HG03460 (cell line): ENCODE measurements around the gene HIBADH.

Experiments used
- ATAC-seq: cut with Tn5 transposase; IDR thresholded peaks from one replicate; pipeline ENCODE4 v1.9.1; 2021; ENCODE audit not compliant: unreplicated experiment

HIBADH gene

DNA sequence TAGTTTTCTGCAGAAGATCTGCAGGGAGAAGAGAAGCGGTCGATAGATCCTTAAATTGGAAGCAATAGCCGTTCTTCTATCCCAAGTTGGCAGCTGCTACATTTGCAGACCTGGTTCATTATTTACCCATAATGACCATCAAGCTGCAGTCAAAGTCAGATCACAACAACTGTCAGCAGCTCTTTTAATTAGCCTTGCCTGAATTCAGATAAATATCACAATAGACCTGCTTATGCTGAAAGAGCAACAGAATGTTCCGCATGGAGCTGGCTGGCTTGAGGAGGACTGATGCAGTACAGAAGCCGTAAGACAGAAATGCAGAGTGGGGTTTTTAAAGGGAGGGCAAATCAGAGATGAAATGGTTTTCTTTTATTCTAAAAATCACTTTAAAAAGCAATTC lies 109.4 kb downstream of the HIBADH start:
- no peak for ATAC-seq

DNA sequence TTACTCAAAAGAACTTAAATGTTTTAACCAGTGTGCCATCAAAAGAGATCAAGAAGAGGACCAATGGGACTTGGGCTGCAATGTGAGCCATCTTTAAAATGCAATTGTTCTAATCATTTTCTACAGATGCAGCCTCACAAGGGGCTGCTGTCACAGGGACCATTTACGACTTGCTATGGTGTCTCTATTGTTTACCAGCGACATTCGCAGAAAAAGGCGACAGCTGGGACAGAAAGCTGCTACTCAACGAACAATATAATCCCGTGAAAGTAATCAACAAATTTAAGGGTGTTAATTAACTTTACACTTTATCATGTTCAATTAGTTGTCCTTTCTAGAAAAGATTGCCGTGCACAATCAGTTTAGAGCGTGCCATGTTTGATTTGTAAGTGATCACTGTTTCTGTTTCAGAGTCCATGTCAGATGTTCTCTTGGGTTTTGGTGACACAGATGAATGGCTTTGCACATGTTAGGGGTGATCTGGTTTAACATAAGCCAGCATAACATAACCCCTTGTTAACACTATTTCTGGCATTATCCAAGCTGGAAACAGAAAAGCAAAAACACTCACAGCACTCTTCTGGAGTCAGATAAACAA lies 110.8 kb downstream of the HIBADH start:
- ATAC-seq: no peak

GRCh38 chr7:27549606-27550005 lies 113.1 kb downstream of the HIBADH start:
- ATAC-seq: no peak

GRCh38 chr7:27548304-27548703 lies 114.4 kb downstream of the HIBADH start:
- ATAC-seq: no peak

- no peak for ATAC-seq
Observed at GRCh38 chr7:27547401-27547800, 115.3 kb downstream of the HIBADH start.

DNA sequence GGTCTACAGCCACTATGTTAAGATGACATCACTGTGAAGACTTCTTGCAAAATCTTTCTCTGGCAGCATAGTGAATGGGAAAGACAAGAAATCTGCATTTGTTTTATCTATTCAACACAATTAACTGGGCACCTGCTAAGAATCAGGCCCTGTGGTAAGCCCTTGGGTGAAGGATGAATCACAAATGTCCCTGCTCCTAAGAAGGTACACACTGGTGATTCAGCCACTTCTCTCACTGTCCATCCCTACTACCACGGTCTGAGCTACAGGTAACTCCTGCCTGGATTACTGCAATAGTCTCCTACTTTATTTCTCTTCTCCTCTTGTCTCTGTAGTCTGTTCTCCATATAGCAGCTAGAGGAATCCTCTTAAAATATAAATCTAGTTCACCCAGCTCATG lies 116.1 kb downstream of the HIBADH start:
- ATAC-seq: no peak

- ATAC-seq: no peak
Observed at GRCh38 chr7:27535795-27536194, 126.9 kb downstream of the HIBADH start.

- ATAC-seq: no peak
Observed at GRCh38 chr7:27533652-27534081, 129.0 kb downstream of the HIBADH start.

DNA sequence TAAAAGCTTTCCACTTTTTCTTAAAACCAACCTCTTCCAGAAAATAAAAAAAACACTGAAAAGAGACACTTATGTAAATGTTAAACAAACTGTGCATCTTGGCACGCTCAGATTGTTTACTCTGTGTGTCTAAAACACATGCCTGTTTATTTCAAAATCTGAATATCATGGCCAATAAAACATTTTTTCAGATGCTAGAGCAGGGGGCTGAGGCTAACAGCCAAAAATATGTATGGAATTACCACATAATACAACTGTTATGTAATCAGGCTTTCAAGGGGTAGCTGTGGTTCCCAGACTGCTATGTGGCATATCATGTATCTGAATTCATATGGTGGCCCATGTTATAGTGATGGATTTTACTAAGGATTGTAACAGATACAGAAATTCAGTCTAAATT lies 130.4 kb downstream of the HIBADH start:
- no peak for ATAC-seq

DNA sequence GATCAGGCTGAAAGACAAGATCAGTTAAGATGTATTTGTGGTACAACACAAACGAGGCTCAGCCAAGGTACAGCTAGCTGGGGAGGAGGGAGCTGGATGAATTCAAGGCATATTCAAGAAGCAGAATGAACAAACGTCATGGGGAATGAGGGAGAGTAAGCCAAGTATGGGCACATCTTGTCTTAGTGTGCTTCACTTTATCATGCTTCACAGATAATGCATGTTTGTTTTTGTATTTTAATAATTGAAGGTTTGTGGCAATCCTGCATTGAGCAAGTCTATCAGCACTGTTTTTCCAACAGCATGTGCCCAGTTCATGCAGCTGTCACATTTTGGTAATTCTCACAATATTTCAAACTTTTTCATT lies 135.4 kb downstream of the HIBADH start:
- no peak for ATAC-seq

DNA sequence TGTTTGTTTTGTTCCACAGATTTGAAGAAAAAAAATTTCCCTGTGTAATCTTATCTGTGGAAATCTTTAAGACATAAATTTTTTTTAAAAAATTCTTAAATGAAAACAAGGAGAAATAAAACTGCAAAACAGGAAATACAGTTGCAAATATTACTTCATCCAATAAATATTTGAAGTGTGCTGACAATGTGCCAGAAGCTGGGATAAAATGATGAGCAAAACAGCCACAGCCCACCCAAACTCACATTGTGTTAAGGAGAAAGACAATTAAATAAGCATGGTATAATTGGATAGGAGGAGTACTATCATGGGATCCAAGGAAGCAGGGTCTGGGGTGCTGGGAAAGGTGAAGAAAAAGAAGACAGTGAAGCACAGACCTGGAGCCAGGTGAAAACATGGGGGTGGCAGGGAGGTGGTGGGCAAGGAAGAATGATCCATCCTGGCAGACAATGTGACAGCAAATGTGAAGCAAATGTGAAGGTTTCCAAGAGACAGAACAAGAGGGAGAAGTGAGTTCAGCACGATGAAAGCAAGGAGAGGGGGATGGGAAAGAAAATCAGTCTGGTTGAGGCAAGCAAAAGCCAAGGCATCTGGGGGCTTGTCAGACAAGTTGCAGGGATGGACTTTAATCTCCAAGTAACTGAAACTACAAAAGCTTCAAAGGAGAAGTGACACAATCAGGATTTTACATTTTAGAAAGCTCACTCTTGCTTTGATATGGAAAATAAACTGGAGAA lies 135.9 kb downstream of the HIBADH start:
- no peak for ATAC-seq

GRCh38 chr7:27526131-27526530 lies 136.6 kb downstream of the HIBADH start:
- no peak for ATAC-seq

- no peak for ATAC-seq
Observed at GRCh38 chr7:27523321-27523720, 139.4 kb downstream of the HIBADH start.

DNA sequence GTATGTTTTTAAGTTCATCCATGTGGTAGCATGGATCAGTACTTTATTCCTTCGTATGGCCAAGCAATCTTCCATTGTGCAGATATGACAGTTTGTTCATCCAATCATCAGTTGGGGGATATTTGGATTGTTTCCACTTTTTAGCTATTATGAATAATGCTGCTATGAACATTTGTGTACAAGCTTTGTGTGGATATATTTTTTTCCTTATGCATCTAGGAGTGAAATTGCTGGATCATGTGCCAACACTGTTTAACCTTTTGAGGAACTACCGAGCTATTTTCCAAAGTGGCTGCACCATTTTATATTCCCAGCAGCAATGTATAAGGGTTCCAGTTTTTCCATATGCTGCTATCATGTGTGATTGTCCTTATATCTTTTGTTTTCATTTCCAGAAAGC lies 140.1 kb downstream of the HIBADH start:
- no peak for ATAC-seq

- ATAC-seq: no peak
Observed at GRCh38 chr7:27520815-27521790, 141.6 kb downstream of the HIBADH start.

- no peak for ATAC-seq
Observed at GRCh38 chr7:27519793-27520469, 142.8 kb downstream of the HIBADH start.

GRCh38 chr7:27518561-27519350 lies 143.9 kb downstream of the HIBADH start:
- ATAC-seq: no peak

DNA sequence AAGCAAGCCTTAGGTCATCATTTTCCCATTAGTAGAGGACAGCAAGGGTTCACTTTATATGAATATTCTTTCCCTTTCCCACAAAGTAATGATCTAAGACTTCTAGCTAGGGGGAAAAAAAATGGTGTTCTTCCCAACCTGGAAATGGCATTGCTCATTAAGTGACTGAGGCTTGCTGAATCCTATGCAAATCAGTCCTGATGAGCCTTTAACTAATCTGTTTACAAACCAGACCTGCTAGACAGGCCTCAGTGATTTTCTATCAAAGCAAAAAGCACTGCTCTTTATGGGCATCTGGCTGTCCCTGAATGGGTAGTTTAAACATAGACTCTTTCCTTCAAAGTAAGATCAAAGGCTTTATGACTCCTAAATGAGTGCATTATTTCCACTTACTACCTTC lies 146.3 kb downstream of the HIBADH start:
- no peak for ATAC-seq

DNA sequence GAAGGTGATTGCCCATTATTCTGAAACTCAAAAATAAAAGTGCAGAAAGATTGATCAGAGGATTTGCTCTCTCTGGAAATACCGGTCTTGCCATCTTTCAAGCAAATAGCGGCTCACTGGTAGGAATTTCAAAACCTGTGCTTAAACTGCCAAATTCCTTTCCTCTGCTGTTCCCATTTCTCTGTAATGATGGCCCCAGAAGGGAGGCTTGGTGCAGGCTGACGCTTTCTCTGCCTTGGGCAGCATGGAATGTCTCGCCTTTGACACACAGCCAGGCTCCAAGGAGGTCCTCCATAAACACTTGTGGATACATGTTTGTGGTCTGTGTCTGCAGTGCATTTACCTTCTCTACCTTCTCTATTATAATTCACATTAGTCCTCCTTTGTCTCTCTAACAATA lies 146.8 kb downstream of the HIBADH start:
- no peak for ATAC-seq

DNA sequence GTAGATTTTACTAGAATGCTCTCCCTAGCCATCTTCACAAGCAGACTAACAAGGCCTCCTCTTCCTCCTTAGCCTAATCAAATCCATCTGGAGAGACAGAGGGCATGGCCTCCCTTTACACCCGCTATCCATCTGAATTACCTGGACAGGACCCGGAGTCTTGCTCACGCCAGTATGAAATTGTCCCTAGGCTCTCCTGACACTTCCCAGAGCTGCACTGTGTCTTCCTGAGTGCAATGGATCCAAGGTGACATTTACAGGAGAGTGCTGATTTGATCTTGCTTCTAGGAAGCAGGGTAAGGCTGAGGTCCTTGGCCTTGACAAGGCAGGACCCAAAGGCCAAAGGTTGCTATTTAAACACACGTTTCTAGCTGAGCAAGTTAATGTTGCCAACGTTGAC lies 147.8 kb downstream of the HIBADH start:
- no peak for ATAC-seq
